ENCODE results near the gene TSPAN6. TPM values are rescaled to one million over a fixed set of nuclear protein-coding genes. Genes with fewer than 3 reads are reported as not detected.
A peak's percentile ranks its signal among the peaks of the same experiment; 100 is the strongest.

TSPAN6 gene
- total RNA-seq, 1 donor from 2014 or later: 25.7 TPM

DNA sequence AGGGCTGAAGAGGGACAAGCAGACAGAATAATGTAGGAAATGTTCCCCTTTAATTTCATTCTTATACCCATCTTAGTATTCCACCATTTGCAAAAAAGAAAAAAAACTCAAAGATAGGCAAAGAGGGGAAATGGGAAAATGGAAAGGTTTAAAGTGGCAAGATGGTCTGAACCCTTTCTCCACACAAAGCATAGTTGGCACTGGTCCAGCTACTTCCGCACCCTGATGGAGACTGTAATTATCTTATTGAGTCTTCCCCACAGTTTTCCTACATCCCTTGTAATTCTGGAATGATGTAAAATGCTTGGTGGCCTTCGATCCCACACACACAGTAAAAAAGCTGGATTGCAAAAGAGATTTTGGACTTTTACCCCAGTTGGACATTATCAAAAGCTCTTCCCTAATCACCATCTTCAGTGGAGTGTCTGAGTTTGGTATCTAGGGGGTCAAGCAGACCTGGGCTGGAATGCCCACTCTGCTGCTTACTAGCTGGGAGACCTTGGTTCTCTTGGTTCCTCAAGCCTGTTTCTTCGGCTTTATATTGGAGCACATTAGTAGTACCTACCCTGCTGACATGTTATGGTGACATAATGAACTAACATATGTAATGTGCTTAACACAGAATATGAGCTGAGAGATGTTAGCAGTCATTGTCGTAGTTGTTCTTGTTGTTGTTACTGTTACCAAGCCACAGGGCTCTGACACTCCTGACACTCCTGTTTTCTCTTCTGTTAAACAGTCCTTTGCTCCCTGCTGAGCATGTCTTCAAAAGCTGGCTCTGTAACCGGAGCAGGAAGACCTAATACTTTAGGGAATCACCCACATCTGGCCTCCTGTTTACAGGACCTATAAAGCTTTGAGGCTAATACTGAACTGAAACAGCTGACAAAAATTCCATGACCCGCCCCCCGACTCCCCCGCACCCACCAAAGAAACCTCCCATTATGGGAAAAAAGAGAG is 12.1 kb upstream of the TSPAN6 start:
- DNase-seq: no peak
- TF ChIP-seq CTCF (IDR thresholded peaks at IDR 0.05; ENCODE audit: partially characterized antibody, unreplicated experiment): no peak
- peaks cover 1% of the 10 kb centered on the region for H3K27me3 Mint-ChIP-seq (ENCODE audit: unreplicated experiment)
- no peaks in the 10 kb centered on the region for H3K36me3 Mint-ChIP-seq (ENCODE audit: unreplicated experiment)
- H3K9me3 Mint-ChIP-seq (ENCODE audit: unreplicated experiment): no peaks in the 10 kb centered on the region
- no peak overlapping the region for H3K4me3 Mint-ChIP-seq (ENCODE audit: unreplicated experiment)
- H3K4me1 Mint-ChIP-seq (ENCODE audit: low read depth, unreplicated experiment): peaks cover 2% of the 10 kb centered on the region
- peak overlapping the region; percentile 17 for H3K27ac Mint-ChIP-seq (ENCODE audit: unreplicated experiment)

- Mint-ChIP-seq H3K9me3 (ENCODE audit: unreplicated experiment) (no peaks in the 10 kb centered on the region), H3K36me3 (ENCODE audit: unreplicated experiment) (no peaks in the 10 kb centered on the region), H3K4me1 (ENCODE audit: low read depth, unreplicated experiment) (peaks cover 2% of the 10 kb centered on the region), H3K4me3 (ENCODE audit: unreplicated experiment) (no peak overlapping the region), H3K27ac (ENCODE audit: unreplicated experiment) (no peak overlapping the region), H3K27me3 (ENCODE audit: unreplicated experiment) (peaks cover 1% of the 10 kb centered on the region)
- no peak for DNase-seq
- no peak for TF ChIP-seq CTCF (IDR thresholded peaks at IDR 0.05; ENCODE audit: partially characterized antibody, unreplicated experiment)
Measured at GRCh38 chrX:100647739-100648138, 11.1 kb upstream of the TSPAN6 start.

- no peak overlapping the region for H3K27ac Mint-ChIP-seq (ENCODE audit: unreplicated experiment)
- H3K27me3 Mint-ChIP-seq (ENCODE audit: unreplicated experiment): no peaks in the 10 kb centered on the region
- H3K4me1 Mint-ChIP-seq (ENCODE audit: low read depth, unreplicated experiment): peaks cover 2% of the 10 kb centered on the region
- TF ChIP-seq CTCF (IDR thresholded peaks at IDR 0.05; ENCODE audit: partially characterized antibody, unreplicated experiment): no peak
- H3K4me3 Mint-ChIP-seq (ENCODE audit: unreplicated experiment): no peak overlapping the region
- no peaks in the 10 kb centered on the region for H3K9me3 Mint-ChIP-seq (ENCODE audit: unreplicated experiment)
- DNase-seq: no peak
- no peaks in the 10 kb centered on the region for H3K36me3 Mint-ChIP-seq (ENCODE audit: unreplicated experiment)
Measured at GRCh38 chrX:100647095-100647494, 10.5 kb upstream of the TSPAN6 start.

- no peaks in the 10 kb centered on the region for H3K9me3 Mint-ChIP-seq (ENCODE audit: unreplicated experiment)
- no peak overlapping the region for H3K4me3 Mint-ChIP-seq (ENCODE audit: unreplicated experiment)
- no peak overlapping the region for H3K27ac Mint-ChIP-seq (ENCODE audit: unreplicated experiment)
- no peak for TF ChIP-seq CTCF (IDR thresholded peaks at IDR 0.05; ENCODE audit: partially characterized antibody, unreplicated experiment)
- peaks cover 2% of the 10 kb centered on the region for H3K4me1 Mint-ChIP-seq (ENCODE audit: low read depth, unreplicated experiment)
- DNase-seq: no peak
- no peaks in the 10 kb centered on the region for H3K36me3 Mint-ChIP-seq (ENCODE audit: unreplicated experiment)
- H3K27me3 Mint-ChIP-seq (ENCODE audit: unreplicated experiment): no peaks in the 10 kb centered on the region
Measured at GRCh38 chrX:100645106-100645505, 8.5 kb upstream of the TSPAN6 start.
